Stimulated activated CD4-positive, alpha-beta T cell treated with anti-CD3 and anti-CD28 coated beads, Interleukin-12 subunit alpha, Interleukin-12 subunit beta, amount 100 ng/mL, for 24 hours (primary cell): ENCODE measurements around the gene XCL1.

Experiments
- DNase-seq, 2 experiments: peaks; one replicate each; pipeline ENCODE4 v3.0.0-alpha.2; 2020; ENCODE audit warnings: low read depth in 2 of 2

Gene XCL1

DNA sequence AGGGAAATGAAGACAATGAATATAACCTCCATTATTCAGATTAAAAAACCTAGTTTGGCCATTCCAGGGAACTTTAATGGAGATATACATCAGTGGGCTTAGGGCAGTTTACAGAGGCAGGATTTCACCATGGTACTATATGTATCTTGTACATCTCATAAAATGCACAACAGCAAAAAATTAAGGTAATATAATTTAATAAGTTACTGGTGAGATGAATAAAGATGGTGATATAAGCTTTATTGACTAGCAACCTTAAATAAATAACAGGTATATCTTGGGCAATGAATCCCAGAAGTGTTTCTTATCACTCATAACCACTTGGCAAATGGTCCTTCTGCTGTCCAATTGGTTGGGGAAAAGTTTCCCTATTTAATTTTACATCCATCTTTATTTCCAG lies 29.0 kb downstream of the XCL1 start:
- DNase-seq = no peak

DNA sequence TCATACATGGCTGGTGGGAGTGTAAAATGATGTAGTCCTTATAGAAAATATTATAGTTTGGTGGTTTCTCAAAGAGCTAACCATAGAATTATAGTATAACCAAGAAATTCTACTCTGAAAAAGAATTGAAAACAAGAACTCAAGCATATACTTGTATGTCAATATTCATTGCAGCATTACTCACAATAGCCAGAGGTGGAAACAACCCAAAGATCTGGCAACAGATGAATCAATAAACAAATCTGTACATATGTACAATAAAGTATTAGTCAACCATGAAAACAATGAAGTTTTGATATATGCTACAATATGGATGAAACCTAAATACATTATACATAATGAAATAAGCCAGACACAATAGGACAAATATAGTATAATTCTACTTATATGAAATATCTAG lies 29.7 kb downstream of the XCL1 start:
- no peak for DNase-seq

DNA sequence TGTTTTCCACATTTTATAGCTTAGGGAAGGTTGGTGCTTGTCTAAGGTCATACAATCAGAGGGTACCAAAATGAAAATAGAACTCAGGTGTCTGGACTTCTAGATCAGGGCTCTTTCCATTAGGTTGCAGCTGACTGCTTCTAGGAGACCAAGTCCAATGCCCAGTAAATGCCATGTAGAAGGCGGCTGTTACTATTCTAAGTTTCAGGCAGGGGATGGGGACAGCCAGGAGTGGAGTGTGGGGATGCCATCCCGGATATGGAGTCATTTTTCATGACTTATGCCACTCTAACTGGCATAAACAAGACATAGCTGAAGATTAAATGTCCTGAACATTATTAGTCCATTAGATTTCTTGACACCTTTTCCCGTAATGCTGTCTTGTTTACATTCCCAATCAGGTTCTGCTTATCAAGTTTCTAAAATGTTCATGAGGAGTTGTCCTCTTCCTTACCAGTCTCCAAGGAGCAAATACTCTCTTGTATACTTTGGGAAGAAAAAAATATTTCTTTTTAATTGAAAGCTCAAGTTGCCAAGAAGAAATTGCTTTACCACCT lies 31.5 kb downstream of the XCL1 start:
- no peak for DNase-seq

DNA sequence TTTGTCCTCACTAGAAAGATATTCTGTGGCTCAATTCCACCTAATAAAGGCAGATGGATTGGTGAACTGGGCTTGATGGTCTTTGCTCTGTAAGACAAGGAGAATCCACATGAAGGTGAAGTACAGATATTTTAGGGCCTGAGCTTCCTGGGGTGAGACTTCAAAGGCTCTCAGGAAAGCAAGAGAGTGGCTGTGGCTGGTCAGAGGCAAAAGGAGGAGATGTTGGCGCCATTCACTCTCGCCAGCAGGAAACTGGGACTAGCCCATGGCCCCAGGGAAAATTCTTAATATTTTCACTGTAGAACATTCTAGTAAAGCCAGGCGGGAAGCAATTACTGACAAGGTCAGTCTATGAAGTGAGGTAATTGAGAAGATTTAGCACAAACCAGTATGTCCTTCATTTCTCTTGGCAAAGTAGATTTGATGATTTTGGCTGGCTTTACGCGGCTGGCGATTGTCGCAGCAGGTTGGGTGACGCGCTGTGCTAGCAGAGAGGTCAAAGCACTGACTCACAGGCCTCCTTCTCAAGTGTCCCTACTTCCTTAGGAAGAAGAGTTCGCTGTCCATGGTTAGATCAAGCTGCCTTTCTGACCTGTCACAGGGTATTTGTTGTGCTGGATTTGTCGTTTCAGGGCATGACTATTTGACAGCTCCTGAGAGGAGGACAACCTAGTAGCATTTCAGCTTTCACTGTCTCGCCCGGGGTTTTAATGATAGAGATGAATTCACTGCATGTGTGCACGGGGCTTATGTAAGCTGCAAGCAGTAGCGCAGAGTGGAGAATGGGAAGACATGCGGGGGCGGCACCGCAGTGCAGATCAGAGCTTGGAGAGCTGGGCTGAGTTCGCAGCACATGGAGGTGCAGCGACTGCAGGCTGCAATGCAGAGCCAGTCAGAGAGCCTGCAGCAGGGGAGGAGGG lies 32.7 kb downstream of the XCL1 start:
- no peak for DNase-seq

DNA sequence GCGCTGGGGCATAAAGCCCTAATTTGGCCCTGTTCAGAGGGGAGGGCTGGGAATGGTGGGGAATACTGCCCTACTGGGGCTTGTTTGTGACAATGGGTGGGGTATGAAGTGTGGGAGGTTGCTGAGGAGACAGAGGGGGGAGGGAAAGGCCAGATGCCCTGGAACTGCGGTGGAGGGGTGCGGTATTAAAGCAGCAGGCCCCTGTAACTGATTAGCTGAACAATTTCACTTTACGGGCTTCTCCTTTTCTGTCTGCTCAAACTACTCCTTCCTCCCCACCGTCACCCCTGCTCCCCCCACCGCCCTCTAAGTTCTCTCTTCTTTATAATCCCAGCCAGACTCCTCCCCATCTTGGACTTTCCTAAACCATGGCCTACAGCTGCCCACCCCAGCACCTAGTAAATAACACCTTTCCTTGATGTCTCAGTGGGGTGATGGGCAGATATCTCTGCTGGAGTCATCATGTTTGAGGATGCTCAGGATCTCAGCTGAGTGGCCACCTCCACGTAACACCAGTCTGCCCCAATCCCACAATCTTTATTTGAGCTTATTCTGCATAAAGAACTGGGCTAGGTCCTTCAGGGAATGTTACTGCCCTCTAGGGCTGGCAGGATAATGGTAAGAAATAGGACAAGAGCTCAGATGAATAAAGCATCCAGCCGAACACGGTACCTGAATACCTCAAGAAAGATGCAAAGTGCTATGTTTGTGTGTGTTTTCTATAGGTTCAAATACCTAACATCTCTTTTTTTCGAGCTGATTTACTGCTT lies 33.5 kb downstream of the XCL1 start:
- DNase-seq = no peak

DNA sequence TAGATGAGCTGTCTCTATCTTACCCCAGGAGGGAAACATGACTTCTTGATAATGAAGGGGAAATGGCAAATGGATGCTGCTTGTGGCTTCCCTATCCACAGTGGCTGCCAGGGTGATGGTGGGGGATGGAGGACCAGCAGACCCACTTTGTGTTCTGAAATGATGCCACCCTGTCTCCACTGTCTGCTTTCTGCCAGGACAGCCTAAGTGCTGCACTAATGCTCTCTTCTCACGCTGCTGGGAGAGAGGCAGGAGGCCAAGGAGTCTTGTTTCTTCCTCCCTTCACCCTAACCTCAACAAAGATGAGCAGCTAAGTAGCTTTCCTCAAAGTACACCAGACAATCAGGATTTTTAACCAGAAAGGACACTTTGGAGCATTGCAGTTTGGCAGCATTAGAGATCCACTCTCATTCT lies 36.6 kb downstream of the XCL1 start:
- no peak for DNase-seq

DNA sequence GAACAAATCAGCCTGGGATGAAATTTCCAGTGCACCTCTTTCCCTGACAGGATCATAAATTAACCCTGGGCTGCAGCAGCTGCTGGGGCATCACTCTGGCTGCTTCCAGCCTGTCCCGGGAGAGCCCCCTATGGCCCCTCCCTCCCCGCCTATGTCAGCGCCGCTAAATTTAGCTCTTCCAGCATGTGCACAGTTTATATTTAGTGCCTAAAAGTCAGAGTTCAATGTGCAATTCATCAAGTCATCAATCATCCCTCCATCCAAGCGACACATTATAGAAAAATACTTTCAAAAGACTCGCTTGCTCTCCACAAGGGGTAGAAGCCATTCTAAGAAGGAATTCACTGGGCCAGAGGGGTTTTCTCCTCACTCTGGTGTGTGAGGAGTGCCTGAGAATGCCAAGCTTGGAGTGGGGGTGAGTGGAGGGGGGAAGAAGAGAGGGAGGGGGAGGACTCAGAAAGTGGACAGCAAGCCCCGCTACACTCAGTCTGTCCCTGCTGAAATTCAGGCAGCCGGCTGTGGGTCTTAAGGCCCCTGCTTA lies 37.4 kb downstream of the XCL1 start:
- DNase-seq = no peak

DNA sequence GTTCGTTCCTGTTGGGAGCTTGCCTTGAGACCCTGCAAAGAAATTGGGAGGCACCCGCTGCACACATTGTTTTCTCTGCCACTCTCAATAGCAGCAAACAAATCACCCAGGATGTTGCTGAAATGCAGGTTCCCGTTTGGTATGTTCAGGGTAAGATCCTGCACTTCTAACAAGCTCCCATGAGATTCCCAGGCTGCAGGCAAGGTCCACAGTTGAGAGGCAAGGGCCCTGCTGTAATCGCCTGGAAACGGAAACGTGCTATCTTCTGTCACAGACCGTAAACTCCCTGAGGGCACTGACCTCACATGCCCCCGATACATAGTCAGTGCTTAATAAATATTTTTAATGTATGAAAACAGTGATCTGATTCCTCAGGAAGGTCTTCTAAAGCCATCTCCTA lies 37.8 kb downstream of the XCL1 start:
- no peak for DNase-seq

DNA sequence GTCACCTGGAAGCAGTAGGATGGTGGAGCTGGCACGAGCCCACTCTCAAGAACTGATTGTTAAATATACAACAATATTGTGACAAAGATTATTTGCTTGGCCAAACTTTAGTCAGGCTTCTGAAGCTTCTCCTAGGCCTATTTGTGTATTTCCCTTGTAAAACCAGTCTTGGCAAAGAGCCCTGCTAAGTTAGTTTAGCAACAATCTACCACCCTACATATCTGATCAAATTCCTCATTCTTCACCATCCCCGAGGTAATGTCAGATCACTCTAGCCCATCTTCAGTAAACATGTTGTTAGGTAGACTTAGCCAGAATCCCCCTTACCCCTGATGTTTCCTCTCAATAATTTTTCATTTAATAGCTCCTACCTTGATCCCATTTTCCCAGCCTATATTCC lies 39.6 kb downstream of the XCL1 start:
- DNase-seq = no peak

DNA sequence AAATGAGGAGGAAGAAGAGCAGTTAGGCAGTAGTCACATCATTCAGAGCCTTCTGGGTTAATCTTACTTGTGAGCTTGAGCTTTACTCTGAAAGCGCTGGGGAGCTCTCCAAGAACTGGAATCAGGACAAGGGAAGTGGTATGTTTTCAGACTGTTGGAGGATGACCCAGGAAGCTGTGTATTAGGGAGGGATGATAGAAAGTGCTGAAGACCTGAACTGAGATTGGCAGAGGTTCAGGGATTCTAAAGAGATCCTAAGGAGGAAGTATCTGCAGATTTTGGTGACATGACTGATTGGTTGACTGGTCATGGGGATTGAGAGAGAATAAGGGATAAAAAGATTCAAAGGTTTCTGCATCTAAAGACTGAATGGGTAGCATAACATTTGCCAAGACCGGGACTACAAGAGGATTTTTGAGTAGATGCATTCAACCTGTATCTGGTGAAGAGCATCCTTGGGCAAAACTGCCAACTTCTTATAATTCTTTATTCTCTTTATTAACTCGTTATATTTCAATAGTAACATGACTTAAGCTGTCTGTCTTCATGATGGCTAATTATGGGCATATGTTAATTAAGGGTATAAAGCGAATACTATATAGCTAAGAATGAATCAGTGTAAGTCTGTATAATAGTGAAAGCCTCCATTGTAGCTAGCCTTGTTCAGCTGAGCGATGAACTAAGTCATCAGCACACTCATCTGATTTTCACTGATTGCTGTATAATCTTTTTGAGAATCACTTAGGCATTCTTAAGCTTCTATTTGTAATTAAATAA lies 41.8 kb downstream of the XCL1 start:
- no peak for DNase-seq

DNA sequence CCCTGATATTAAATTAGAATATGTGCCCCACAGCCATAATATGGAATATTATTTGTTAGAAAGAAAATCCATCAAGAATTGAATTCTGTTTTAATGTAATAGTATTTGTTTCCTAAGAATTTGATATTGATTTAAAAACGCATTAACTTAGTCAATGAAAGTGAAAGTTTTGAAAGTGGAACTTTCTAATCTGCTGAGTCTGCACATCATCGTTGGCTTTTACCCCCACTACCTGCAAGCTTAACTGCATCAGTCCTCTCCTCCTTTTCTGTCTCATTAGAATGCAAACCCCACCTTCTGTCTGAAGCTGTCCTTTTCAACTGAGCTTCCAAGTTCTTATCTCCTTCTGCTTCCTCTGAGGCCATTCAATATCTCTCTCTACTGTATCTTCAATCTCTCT lies 42.5 kb downstream of the XCL1 start:
- no peak for DNase-seq

DNA sequence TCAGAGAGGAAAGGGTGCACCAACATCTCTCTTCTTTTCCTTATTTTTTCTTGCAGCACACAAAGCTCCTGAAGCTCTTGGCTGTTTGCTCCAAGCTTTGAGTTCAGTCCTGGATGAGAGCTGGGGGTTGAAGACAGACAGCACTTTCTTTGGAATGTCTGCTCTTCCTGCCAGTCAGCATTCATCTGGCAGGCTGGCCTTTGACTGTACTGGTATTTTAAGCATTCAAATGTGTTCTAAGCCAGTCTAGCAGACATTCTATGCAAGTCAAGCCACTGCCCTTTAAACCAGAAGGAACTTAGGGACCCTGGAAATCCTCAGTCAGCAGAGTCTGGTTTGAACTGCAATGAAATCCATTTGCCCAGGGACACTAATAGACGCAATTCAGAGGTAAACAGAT lies 45.0 kb downstream of the XCL1 start:
- DNase-seq = no peak

DNA sequence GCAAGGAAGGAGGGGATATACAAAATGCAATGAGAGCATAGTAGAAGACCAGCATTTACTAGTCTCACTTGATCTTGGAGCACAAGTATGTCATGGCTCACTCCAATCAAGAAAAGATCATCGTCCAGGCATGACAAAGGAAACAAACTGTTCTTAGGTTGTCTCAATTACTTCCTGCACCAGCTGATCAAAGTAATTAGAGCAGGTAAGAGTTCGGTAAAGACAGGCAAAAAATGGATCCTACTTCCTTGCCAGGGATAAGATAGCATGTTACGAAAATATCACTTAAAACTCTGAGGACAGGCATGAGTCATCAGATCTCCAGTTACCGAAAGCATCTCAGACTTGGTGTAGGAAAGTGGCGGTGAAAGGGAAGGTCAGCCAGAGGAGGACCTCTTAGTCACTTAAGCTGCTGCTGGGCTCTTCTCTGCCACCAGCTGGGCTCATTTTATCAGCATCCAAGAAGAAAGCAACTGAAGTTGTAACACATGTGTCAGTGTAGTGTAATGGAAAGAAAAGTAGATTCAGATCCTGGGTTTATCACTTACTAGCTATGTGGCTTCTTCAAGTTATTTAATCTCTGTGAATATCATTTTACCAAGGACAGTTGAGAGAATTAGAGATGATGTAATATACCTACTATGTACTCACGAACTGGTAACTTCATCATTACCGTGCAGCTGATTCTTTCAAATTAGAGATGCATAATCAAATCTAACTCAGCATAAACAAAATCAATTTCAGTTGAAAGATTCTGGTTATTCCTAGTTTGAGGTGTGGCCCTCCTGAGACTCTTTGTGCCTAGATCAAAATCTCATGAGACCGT lies 46.8 kb downstream of the XCL1 start:
- DNase-seq = no peak

DNA sequence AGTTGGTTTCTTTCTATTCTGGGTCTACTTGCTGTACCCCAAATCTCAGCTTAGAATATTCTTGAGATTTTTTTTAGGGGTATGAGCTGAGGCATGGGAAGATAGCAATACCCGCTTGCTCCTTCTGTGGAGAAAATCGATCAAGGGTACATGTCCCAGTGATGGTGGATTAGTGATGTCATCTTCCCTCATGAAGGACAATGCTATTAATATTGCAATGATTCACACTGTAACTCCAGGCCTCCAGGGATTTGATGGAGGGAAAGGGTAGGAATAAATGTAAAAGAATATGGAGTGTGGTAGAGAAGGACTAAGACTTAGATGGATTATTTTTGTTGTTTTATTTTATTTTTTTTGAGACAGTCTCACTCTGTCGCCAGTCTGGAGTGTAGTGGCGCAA lies 47.4 kb downstream of the XCL1 start:
- DNase-seq = no peak

DNA sequence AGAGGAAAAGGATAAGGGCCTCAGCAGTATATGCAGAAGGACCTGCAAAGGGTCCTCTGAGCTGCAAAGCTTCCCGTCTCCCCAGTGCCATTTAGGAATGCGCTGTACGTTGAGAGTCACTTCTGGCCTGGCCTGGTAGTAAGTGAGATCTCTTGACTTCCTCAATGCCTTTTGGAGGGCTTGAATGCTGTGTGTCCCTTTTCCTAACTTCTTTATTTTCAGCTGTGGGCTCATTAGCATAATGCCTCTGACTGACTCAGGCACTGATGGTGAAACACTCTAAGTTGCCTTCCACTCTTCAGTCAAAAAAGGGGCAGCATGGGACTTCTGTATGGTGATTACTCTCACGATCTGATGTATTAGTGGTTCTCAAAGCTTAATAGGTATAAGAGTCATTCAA lies 49.9 kb downstream of the XCL1 start:
- no peak for DNase-seq

DNA sequence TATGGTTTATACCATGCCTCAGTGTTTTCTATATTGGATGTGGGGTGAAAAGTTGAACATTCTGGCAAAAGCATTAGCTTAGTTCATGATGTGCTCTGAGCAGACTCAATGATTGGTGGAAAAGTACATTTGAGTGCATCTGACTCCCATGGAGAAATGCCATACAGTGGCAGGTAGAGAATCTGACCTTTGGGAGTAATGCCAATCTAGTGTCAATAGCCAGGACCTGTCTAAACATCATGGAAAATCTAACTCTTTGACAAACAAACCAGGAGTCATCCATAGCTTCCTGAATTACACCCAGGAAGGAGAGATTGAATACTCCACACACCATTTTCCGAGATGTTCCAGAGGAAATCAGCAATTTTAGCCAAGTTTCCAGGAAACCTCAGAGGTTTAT lies 51.0 kb downstream of the XCL1 start:
- no peak for DNase-seq

DNA sequence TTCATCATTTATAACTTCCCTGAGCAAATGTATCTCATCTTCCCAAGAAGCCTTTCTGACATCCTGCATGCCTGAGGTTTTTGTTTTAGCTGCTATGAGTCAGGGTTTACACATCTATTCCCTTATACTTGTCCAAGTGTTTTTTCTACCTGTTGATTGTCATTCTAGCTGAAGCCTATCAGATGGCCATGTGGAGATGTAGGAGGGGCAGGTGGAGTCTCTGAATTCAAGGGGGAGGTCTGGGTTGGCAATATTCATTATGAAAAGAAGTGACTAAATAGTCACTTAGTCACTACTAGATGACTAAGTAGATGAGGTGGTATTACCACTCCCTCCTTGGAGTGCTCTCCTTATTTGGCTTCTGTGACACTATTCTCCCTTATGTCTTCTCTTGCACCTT lies 52.4 kb downstream of the XCL1 start:
- DNase-seq = no peak

DNA sequence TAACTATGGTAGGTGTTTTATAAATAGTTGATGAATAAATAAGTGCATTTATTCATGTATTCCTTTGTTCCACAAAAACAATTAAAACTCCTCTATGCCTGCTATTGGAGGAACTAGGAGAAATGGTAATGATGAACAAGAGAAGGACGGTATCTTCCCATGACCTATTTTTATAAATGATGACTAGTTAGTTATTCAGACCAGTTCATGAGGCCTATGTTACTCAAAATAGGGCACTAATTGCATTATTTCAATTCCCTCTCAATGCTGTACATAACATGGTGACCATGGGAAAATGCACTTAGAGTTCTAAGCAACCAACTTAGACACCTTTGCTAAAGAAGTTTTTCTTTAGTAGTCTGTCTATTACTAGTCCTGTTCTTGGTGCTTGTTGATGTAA lies 53.1 kb downstream of the XCL1 start:
- DNase-seq = no peak
